DOHH2 (cell line): ENCODE measurements around the gene FARSA.
A peak's percentile ranks its signal among the peaks of the same experiment; 100 is the strongest.
"Not testable (repeated sequence)": the region's sequence is repeated elsewhere in the genome, so short reads cannot be mapped to it uniquely, and the experiment has no call there.

Source experiments
- H3F3A ChIP-seq: fragments of 200-600 bp; sonication (generic), shearing (Covaris generic); 2 replicates; pipeline ENCODE4 v1.6.0; 2016; ENCODE audit warnings: antibody characterized with exemption, mild to moderate bottlenecking; ENCODE audit not compliant: control insufficient read depth, insufficient read depth
- H3K27ac ChIP-seq: fragments of 200-600 bp; sonication (generic); 2 replicates; pipeline ENCODE4 v1.5.1; 2014; ENCODE audit warnings: low read depth, mild to moderate bottlenecking, low read length, moderate library complexity
- H3K27me3 ChIP-seq: fragments of 200-600 bp; sonication (generic); 2 replicates; pipeline ENCODE4 v1.6.1; 2014; ENCODE audit warnings: mild to moderate bottlenecking, low read length, mixed read lengths; ENCODE audit not compliant: control insufficient read depth
- H3K36me3 ChIP-seq: fragments of 200-600 bp; sonication (generic); 2 replicates; pipeline ENCODE4 v1.6.1; 2014; ENCODE audit warnings: mild to moderate bottlenecking, low read length, moderate library complexity, mixed read lengths; ENCODE audit not compliant: control insufficient read depth
- H3K4me1 ChIP-seq: fragments of 200-600 bp; sonication (generic); 2 replicates; pipeline ENCODE4 v1.6.1; 2014; ENCODE audit warnings: mild to moderate bottlenecking, low read length, mixed read lengths; ENCODE audit not compliant: control insufficient read depth
- H3K4me2 ChIP-seq: fragments of 200-600 bp; sonication (generic); 2 replicates; pipeline ENCODE4 v1.6.0; 2014; ENCODE audit warnings: mild to moderate bottlenecking, low read length, moderate library complexity
- H3K4me3 ChIP-seq: fragments of 200-600 bp; sonication (generic); 2 replicates; pipeline ENCODE4 v1.5.1; 2014; ENCODE audit warnings: mild to moderate bottlenecking, low read length, mixed read lengths
- H3K79me2 ChIP-seq: fragments of 200-600 bp; sonication (generic); 2 replicates; pipeline ENCODE4 v1.6.1; 2014; ENCODE audit warnings: mild to moderate bottlenecking, low read length, mixed read lengths; ENCODE audit not compliant: control insufficient read depth
- H3K9me2 ChIP-seq: fragments of 200-600 bp; sonication (generic); replicated peaks from 2 replicates; pipeline ENCODE4 v1.6.1; 2014; ENCODE audit warnings: mild to moderate bottlenecking, low read length, mixed read lengths; ENCODE audit not compliant: control insufficient read depth
- H3K9me3 ChIP-seq: fragments of 200-600 bp; sonication (generic); 2 replicates; pipeline ENCODE4 v1.6.1; 2014; ENCODE audit warnings: antibody characterized with exemption, low read length, mixed read lengths; ENCODE audit not compliant: control insufficient read depth, insufficient read depth
- H4K20me1 ChIP-seq: fragments of 200-600 bp; sonication (generic); 2 replicates; pipeline ENCODE4 v1.6.0; 2014; ENCODE audit warnings: low read depth, mild to moderate bottlenecking, antibody characterized with exemption, low read length, moderate library complexity; ENCODE audit not compliant: control insufficient read depth, insufficient read depth
- EZH2phosphoT487 ChIP-seq: fragments of 200-600 bp; sonication (generic); IDR thresholded peaks from 2 replicates; pipeline ENCODE4 v1.6.1; 2017; ENCODE audit warnings: borderline replicate concordance, mild to moderate bottlenecking, antibody characterized with exemption, low read length, moderate library complexity, mixed read lengths
- TF ChIP-seq, protein P1 (sequence below): fragments of 200-600 bp; sonication (generic); IDR thresholded peaks from one replicate; pipeline ENCODE4 v1.5.1; 2014; ENCODE audit warnings: antibody characterized with exemption, mild to moderate bottlenecking, low read depth, low read length; ENCODE audit not compliant: poor library complexity, severe bottlenecking

Gene FARSA

GRCh38 chr19:12891553-12892021 lies 41.9 kb downstream of the FARSA start:
- Histone ChIP-seq H3K4me2 (peak overlapping the region; percentile 83), H3K27ac (no peak overlapping the region), H3K9me2 (no peaks in the 10 kb centered on the region), H3K4me1 (peaks cover 16% of the 10 kb centered on the region), H3F3A (no peaks in the 10 kb centered on the region), H3K9me3 (no peaks in the 10 kb centered on the region), H3K27me3 (no peaks in the 10 kb centered on the region), H3K79me2 (peaks cover 13% of the 10 kb centered on the region), H3K36me3 (peaks cover 11% of the 10 kb centered on the region; the same call in 1 of the 2 replicates), H3K4me3 (peak overlapping the region; percentile 85), H4K20me1 (no peaks in the 10 kb centered on the region)
- TF ChIP-seq EZH2phosphoT487, result no peak
- TF ChIP-seq, protein P1, sequence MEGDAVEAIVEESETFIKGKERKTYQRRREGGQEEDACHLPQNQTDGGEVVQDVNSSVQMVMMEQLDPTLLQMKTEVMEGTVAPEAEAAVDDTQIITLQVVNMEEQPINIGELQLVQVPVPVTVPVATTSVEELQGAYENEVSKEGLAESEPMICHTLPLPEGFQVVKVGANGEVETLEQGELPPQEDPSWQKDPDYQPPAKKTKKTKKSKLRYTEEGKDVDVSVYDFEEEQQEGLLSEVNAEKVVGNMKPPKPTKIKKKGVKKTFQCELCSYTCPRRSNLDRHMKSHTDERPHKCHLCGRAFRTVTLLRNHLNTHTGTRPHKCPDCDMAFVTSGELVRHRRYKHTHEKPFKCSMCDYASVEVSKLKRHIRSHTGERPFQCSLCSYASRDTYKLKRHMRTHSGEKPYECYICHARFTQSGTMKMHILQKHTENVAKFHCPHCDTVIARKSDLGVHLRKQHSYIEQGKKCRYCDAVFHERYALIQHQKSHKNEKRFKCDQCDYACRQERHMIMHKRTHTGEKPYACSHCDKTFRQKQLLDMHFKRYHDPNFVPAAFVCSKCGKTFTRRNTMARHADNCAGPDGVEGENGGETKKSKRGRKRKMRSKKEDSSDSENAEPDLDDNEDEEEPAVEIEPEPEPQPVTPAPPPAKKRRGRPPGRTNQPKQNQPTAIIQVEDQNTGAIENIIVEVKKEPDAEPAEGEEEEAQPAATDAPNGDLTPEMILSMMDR, result no peak

GRCh38 chr19:12890787-12891552 lies 42.5 kb downstream of the FARSA start, which contains the start of gene GCDH:
Gene GCDH (plus strand): TSS chr19:12891160. CDS start chr19:12891305, 145 bp downstream.
- Histone ChIP-seq H3K9me3 (no peaks in the 10 kb centered on the region), H3K27ac (peak within 1 kb of the TSS; percentile 26; the same call in 1 of the 2 replicates), H3F3A (no peaks in the 10 kb centered on the region)

GRCh38 chr19:12890299-12890786 lies 43.2 kb downstream of the FARSA start:
- H3K27me3 ChIP-seq, H4K20me1 ChIP-seq, H3K9me3 ChIP-seq, H3F3A ChIP-seq, H3K9me2 ChIP-seq, H3K36me3 ChIP-seq: not testable (repeated sequence)
- Histone ChIP-seq H3K4me3 (peak overlapping the region; percentile 65), H3K27ac (peak overlapping the region; percentile 26; the same call in 1 of the 2 replicates), H3K4me2 (peak overlapping the region; percentile 65), H3K79me2 (peaks cover 13% of the 10 kb centered on the region), H3K4me1 (peaks cover 21% of the 10 kb centered on the region)

More at GRCh38 chr19:12890787-12891552, 42.5 kb downstream of the FARSA start, which contains the start of gene GCDH:
- Histone ChIP-seq H3K79me2 (peaks cover 13% of the 10 kb centered on the region), H3K9me2 (no peaks in the 10 kb centered on the region), H3K4me2 (peak within 1 kb of the TSS; percentile 83), H4K20me1 (no peaks in the 10 kb centered on the region), H3K36me3 (peaks cover 5% of the 10 kb centered on the region; the same call in 1 of the 2 replicates), H3K27me3 (peaks cover 2% of the 10 kb centered on the region; the same call in 1 of the 2 replicates), H3K4me3 (peak within 1 kb of the TSS; percentile 85), H3K4me1 (peaks cover 17% of the 10 kb centered on the region)
- no peak for TF ChIP-seq EZH2phosphoT487
- TF ChIP-seq, protein P1, result no peak
